K562 (cell line): ENCODE measurements around the gene SLC37A2. TPM values are rescaled to one million over a fixed set of nuclear protein-coding genes. Genes with fewer than 3 reads are reported as not detected.

Experiments
- ATAC-seq: fragments of 200-7000 bp; cut with Tn5 transposase; 3 replicates; pipeline ENCODE4 v1.9.1; 2020; ENCODE audit warnings: moderate library complexity
- BruUV-seq: library from RNA; stranded (reverse); fragments of 400-500 nt; replicated peaks from 2 replicates; lab custom pipeline; 2021; lab: Mats Ljungman, UMichigan
- CTCF ChIA-PET: fragments of 300-600 bp; formaldehyde crosslinking; extraction: SDS; loops from one replicate; lab custom pipeline; 2021; ENCODE audit warnings: low intra/inter-chr PET ratio; lab: Yijun Ruan, JAX
- POLR2A ChIA-PET: fragments of 300-600, 350-650 bp; sonication (Branson Sonifier 250); formaldehyde crosslinking; extraction: SDS; loops from one replicate; lab custom pipeline; 2021; ENCODE audit warnings: antibody characterized with exemption, inconsistent platforms; lab: Yijun Ruan, JAX
- DNase-seq, 4 experiments: peaks; one replicate each; pipeline versions ENCODE4 v3.0.0 to v3.0.0-alpha.2; 2011 to 2018; ENCODE audit warnings: low spot score in 3 of 4, mixed read lengths in 3 of 4; ENCODE audit errors: extremely low read depth in 1 of 4
- FAIRE-seq: peaks from 2 replicates; lab custom pipeline; 2011; peaks lifted over from hg19 to GRCh38; lab: Jason Lieb, UNC
- H2AFZ ChIP-seq: 2 replicates; pipeline ENCODE4 v1.6.0; 2011; ENCODE audit warnings: low read depth, low read length, control low read depth, inconsistent platforms
- H3K27ac ChIP-seq: fragments of 200-600 bp; 3 replicates; pipeline ENCODE4 v1.8.0; 2011; ENCODE audit warnings: low read depth, mild to moderate bottlenecking, control low read depth, inconsistent platforms, low read length, moderate library complexity, mixed read lengths; ENCODE audit errors: extremely low read depth
- H3K27me3 ChIP-seq, 2 experiments: fragments of 300-600 bp in 1 of 2; 2 replicates in 1 of 2; 3 replicates in 1 of 2; pipeline versions ENCODE4 v1.6.0 to v1.8.0; 2011; ENCODE audit warnings: inconsistent platforms in 2 of 2, low read length in 2 of 2, mild to moderate bottlenecking in 1 of 2, mixed read lengths in 1 of 2, moderate library complexity in 1 of 2; ENCODE audit not compliant: control insufficient read depth in 2 of 2, insufficient read depth in 2 of 2
- H3K36me3 ChIP-seq: fragments of 300-600 bp; 3 replicates; pipeline ENCODE4 v1.8.0; 2011; ENCODE audit warnings: mild to moderate bottlenecking, low read length, inconsistent platforms; ENCODE audit not compliant: control insufficient read depth, insufficient read depth
- H3K4me1 ChIP-seq, 2 experiments: fragments of 200-600 bp in 1 of 2; replicated peaks in 1 of 2; 2 replicates in 1 of 2; 3 replicates in 1 of 2; pipeline versions ENCODE4 v1.5.1 to v1.8.0; 2011; ENCODE audit warnings: inconsistent platforms in 2 of 2, low read length in 2 of 2, mild to moderate bottlenecking in 1 of 2, mixed read lengths in 1 of 2, moderate library complexity in 1 of 2; ENCODE audit not compliant: control insufficient read depth in 2 of 2, insufficient read depth in 2 of 2
- H3K4me2 ChIP-seq: 2 replicates; pipeline ENCODE4 v1.6.1; 2011; ENCODE audit warnings: low read length, control low read depth, inconsistent platforms, mixed read lengths; ENCODE audit not compliant: insufficient read depth
- H3K4me3 ChIP-seq: fragments of 200-600 bp; sonication (generic), shearing (Covaris generic); 2 replicates; pipeline ENCODE4 v1.5.1; 2016; ENCODE audit warnings: control low read depth, inconsistent platforms
- H3K79me2 ChIP-seq: fragments of 200-600 bp; 3 replicates; pipeline ENCODE4 v1.8.0; 2011; ENCODE audit warnings: low read length, inconsistent platforms; ENCODE audit not compliant: control insufficient read depth, insufficient read depth
- H3K9ac ChIP-seq, 2 experiments: 2 replicates each; pipeline versions ENCODE4 v1.6.0 to v1.6.1; 2011; ENCODE audit warnings: low read depth in 2 of 2, low read length in 2 of 2, control low read depth in 1 of 2, inconsistent platforms in 1 of 2, mild to moderate bottlenecking in 1 of 2, mixed read lengths in 1 of 2; ENCODE audit not compliant: insufficient read depth in 1 of 2
- H3K9me1 ChIP-seq: one replicate; pipeline ENCODE4 v1.6.0; 2011; ENCODE audit warnings: inconsistent platforms, mild to moderate bottlenecking, low read length, moderate library complexity; ENCODE audit not compliant: control insufficient read depth, insufficient read depth
- H3K9me3 ChIP-seq: replicated peaks from 2 replicates; pipeline ENCODE4 v1.5.1; 2011; ENCODE audit warnings: low read depth, low read length, inconsistent platforms; ENCODE audit not compliant: control insufficient read depth, insufficient read depth
- H4K20me1 ChIP-seq: replicated peaks from 2 replicates; pipeline ENCODE4 v1.6.1; 2011; ENCODE audit warnings: low read length, inconsistent platforms, mixed read lengths; ENCODE audit not compliant: control insufficient read depth, insufficient read depth
- CBX5 ChIP-seq: IDR thresholded peaks from 2 replicates; pipeline ENCODE4 v1.6.1; 2014; ENCODE audit warnings: low read depth, borderline replicate concordance
- CC2D1A ChIP-seq: fragments of 450-650 bp; IDR thresholded peaks from 2 replicates; pipeline ENCODE4 v1.6.1; 2017; ENCODE audit warnings: mild to moderate bottlenecking
- CTCFL ChIP-seq: IDR thresholded peaks from 2 replicates; pipeline ENCODE4 v1.6.1; 2011; ENCODE audit warnings: borderline replicate concordance, low read depth, mild to moderate bottlenecking, moderate library complexity, low read length; ENCODE audit not compliant: insufficient read depth, poor library complexity, severe bottlenecking
- E2F4 ChIP-seq: sonication (generic); formaldehyde crosslinking; IDR thresholded peaks from 2 replicates; pipeline ENCODE4 v1.8.0; 2022; ENCODE audit warnings: mild to moderate bottlenecking, low read depth, missing genetic modification reagents
- KLF16 ChIP-seq: IDR thresholded peaks from 2 replicates; pipeline ENCODE4 v1.6.1; 2016; ENCODE audit warnings: antibody characterized with exemption
- ZBTB26 ChIP-seq: fragments of 450-650 bp; formaldehyde crosslinking; IDR thresholded peaks from 2 replicates; pipeline ENCODE4 v1.4.0; 2022; ENCODE audit warnings: missing genetic modification characterization
- ZZZ3 ChIP-seq: fragments of 450-650 bp; IDR thresholded peaks from 2 replicates; pipeline ENCODE4 v1.6.1; 2016; ENCODE audit warnings: antibody characterized with exemption, mild to moderate bottlenecking, moderate library complexity
- WGBS: fragments of 100-300 bp; shearing (Covaris generic); methylation state at CpG from one replicate; pipeline ENCODE4 v1.1.6; 2016; ENCODE audit warnings: low coverage, mixed read lengths; ENCODE audit not compliant: insufficient coverage; ENCODE audit errors: missing lambda C conversion rate; 5-methylcytosine and 5-hydroxymethylcytosine counted together
- in situ Hi-C: fragments of 300-500 bp; cut with MboI; formaldehyde crosslinking; loops from 4 replicates; pipeline ENCODE4 v1.15.0; 2018; ENCODE audit warnings: inconsistent platforms, mixed read lengths
- intact Hi-C: fragments of 100-400 bp; cut with micrococcal nuclease; formaldehyde crosslinking; loops from 2 replicates; pipeline ENCODE4 v1.14.2; 2022
- polyA plus RNA-seq, 8 experiments: library from polyadenylated mRNA; depleted of rRNA in 4 of 8; stranded (reverse) in 5 of 8; unstranded in 3 of 8; fragments of >200 nt; fragmentation: Nextera tagmentation in 2 of 8; fragmentation: Illumina TruSeq in 1 of 8; extraction: Ambion mirVana in 2 of 8; extraction: Trizol in 1 of 8; gene quantifications; 2 replicates each; pipeline versions ENCODE4 v1.2.1 to v1.2.3, GENCODE V29; 2011 to 2014; ENCODE audit warnings: inconsistent platforms in 1 of 8, missing spikeins in 1 of 8
- total RNA-seq, 7 experiments: library from RNA; depleted of rRNA in 6 of 7; stranded (reverse); fragments of >200 nt in 6 of 7; fragmentation: Illumina TruSeq in 2 of 7; extraction: Trizol in 2 of 7; gene quantifications; 2 replicates each; pipeline versions ENCODE4 v1.2.1 to v1.2.3, GENCODE V29; 2011 to 2021; ENCODE audit warnings: low replicate concordance in 1 of 7

The SLC37A2 gene
- total and polyA plus RNA-seq, 9 of the 15 experiments (the other 6 are each of a cell fraction or from before 2014, with no cell fraction given) = 0.01 to 1.2 (median 0.52) TPM

- BruUV-seq = no TSS peak
- peak overlapping the region; percentile 73 for H3K4me3 ChIP-seq
- in situ Hi-C loops (loop anchor here (10.0 kb wide), 1 partner anchor 147 kb away; no protein-coding TSS in a partner anchor), intact Hi-C loops (no loop called here)
- H3K36me3 ChIP-seq = no peaks in the 10 kb centered on the region
- DNase-seq = no peak
- H3K9me1 ChIP-seq = no peaks in the 10 kb centered on the region
- ChIA-PET POLR2A (interaction anchor here (0.6 to 1.7 kb wide), 4 partner anchors 10 to 147 kb away, joined by 3 to 5 read pairs (median 4); no protein-coding TSS in a partner anchor), CTCF (no interaction called here)
- TF ChIP-seq CTCFL (no peak), E2F4 (CRISPR knock-in tag) (no peak), CC2D1A (no peak), KLF16 (no peak), CBX5 (no peak), ZBTB26 (CRISPR knock-in tag) (no peak), ZZZ3 (no peak)
- H4K20me1 ChIP-seq = no peaks in the 10 kb centered on the region
- no peak overlapping the region for H3K27ac ChIP-seq
- H3K9ac ChIP-seq = no peak overlapping the region
- no peak for ATAC-seq
- WGBS = 84% methylated on average over 7 of the region's 9 CpGs
- no peak for FAIRE-seq
- peaks cover 0 to 6% of the 10 kb centered on the region in 2 experiments; a peak in 2 of 5 replicates for H3K4me1 ChIP-seq
- H2AFZ ChIP-seq = peak overlapping the region; percentile 96
- H3K4me2 ChIP-seq = peak overlapping the region; percentile 95
- peaks cover 0 to 2% of the 10 kb centered on the region in 2 experiments; a peak in 1 of 5 replicates for H3K27me3 ChIP-seq
- peaks cover 10% of the 10 kb centered on the region; the same call in 2 of the 3 replicates for H3K79me2 ChIP-seq
- H3K9me3 ChIP-seq = no peaks in the 10 kb centered on the region
Observed at GRCh38 chr11:125112208-125112604, 49.1 kb downstream of the SLC37A2 start.
